Neural cell (in vitro differentiated cells): ENCODE results near the gene TRIM56. TPM values are rescaled to one million over a fixed set of nuclear protein-coding genes. Genes with fewer than 3 reads are reported as not detected.

Experiments used
- H2AFZ ChIP-seq: fragments of 200-600, 300-800 bp; sonication (generic), shearing (Covaris generic); 2 replicates; pipeline ENCODE4 v1.6.0; 2014; ENCODE audit warnings: low read depth, mild to moderate bottlenecking, antibody characterized with exemption, low read length, moderate library complexity
- H3F3A ChIP-seq: fragments of 200-600 bp; shearing (Covaris generic); 2 replicates; pipeline ENCODE4 v1.6.1; 2016; ENCODE audit warnings: mild to moderate bottlenecking, moderate library complexity, mixed read lengths, antibody characterized with exemption, low read length; ENCODE audit not compliant: insufficient read depth, poor library complexity, severe bottlenecking
- H3K27ac ChIP-seq: fragments of 200-600, 300-800 bp; sonication (generic), shearing (Covaris generic); 2 replicates; pipeline ENCODE4 v1.5.1; 2014; ENCODE audit warnings: mild to moderate bottlenecking, low read length, moderate library complexity
- H3K27me3 ChIP-seq: fragments of 300-800, 200-600 bp; sonication (generic), shearing (Covaris generic); 2 replicates; pipeline ENCODE4 v1.6.0; 2014; ENCODE audit warnings: mild to moderate bottlenecking, low read depth, low read length, moderate library complexity; ENCODE audit not compliant: insufficient read depth
- H3K36me3 ChIP-seq: fragments of 300-800, 200-600 bp; sonication (generic), shearing (Covaris generic); 2 replicates; pipeline ENCODE4 v1.5.1; 2014; ENCODE audit warnings: mild to moderate bottlenecking, antibody characterized with exemption, low read length, moderate library complexity; ENCODE audit not compliant: insufficient read depth
- H3K4me2 ChIP-seq: fragments of 300-800, 200-600 bp; sonication (generic), shearing (Covaris generic); 2 replicates; pipeline ENCODE4 v1.6.0; 2014; ENCODE audit warnings: mild to moderate bottlenecking, low read length
- H3K4me3 ChIP-seq: fragments of 300-800, 200-600 bp; sonication (generic), shearing (Covaris generic); 2 replicates; pipeline ENCODE4 v1.5.1; 2014; ENCODE audit warnings: mild to moderate bottlenecking, low read length, moderate library complexity
- H3K79me2 ChIP-seq: fragments of 200-600 bp; shearing (Covaris generic); replicated peaks from 2 replicates; pipeline ENCODE4 v1.6.0; 2014; ENCODE audit warnings: mild to moderate bottlenecking, low read length, moderate library complexity; ENCODE audit not compliant: insufficient read depth
- H3K9ac ChIP-seq: fragments of 300-800, 200-600 bp; sonication (generic), shearing (Covaris generic); 2 replicates; pipeline ENCODE4 v1.6.1; 2016; ENCODE audit warnings: mild to moderate bottlenecking, low read length, mixed read lengths
- H3K9me2 ChIP-seq: fragments of 200-600 bp; shearing (Covaris generic); 2 replicates; pipeline ENCODE4 v1.6.1; 2016; ENCODE audit warnings: mild to moderate bottlenecking, low read length, mixed read lengths; ENCODE audit not compliant: insufficient read depth
- H3K9me3 ChIP-seq: fragments of 200-600, 300-800 bp; sonication (generic), shearing (Covaris generic); 2 replicates; pipeline ENCODE4 v1.6.1; 2016; ENCODE audit warnings: mild to moderate bottlenecking, mixed run types, low read length, moderate library complexity, mixed read lengths
- H4K20me1 ChIP-seq: fragments of 200-600 bp; shearing (Covaris generic); 2 replicates; pipeline ENCODE4 v1.6.1; 2016; ENCODE audit warnings: mild to moderate bottlenecking, mixed run types; ENCODE audit not compliant: insufficient read depth
- EP300 ChIP-seq: fragments of 450-650 bp; conservative IDR thresholded peaks from 2 replicates; pipeline ENCODE4 v1.6.1; 2014; ENCODE audit warnings: antibody characterized with exemption, mild to moderate bottlenecking, moderate library complexity; ENCODE audit not compliant: poor library complexity, severe bottlenecking
- EZH2 ChIP-seq: fragments of 200-600, 300-800 bp; shearing (Covaris generic), sonication (generic); IDR thresholded peaks from 2 replicates; pipeline ENCODE4 v1.6.1; 2014; ENCODE audit warnings: antibody characterized with exemption, low read length, borderline replicate concordance, mild to moderate bottlenecking; ENCODE audit not compliant: insufficient read depth, poor library complexity, severe bottlenecking
- MXI1 ChIP-seq: fragments of 450-650 bp; conservative IDR thresholded peaks from 2 replicates; pipeline ENCODE4 v1.6.1; 2014; ENCODE audit warnings: antibody characterized with exemption, mild to moderate bottlenecking; ENCODE audit not compliant: poor library complexity, severe bottlenecking
- POLR2AphosphoS5 ChIP-seq: IDR thresholded peaks from 2 replicates; pipeline ENCODE4 v1.6.1; 2012
- RAD21 ChIP-seq: fragments of 450-650 bp; conservative IDR thresholded peaks from 2 replicates; pipeline ENCODE4 v1.6.1; 2014; ENCODE audit warnings: antibody characterized with exemption, mild to moderate bottlenecking, moderate library complexity
- SMC3 ChIP-seq: fragments of 450-650 bp; conservative IDR thresholded peaks from 2 replicates; pipeline ENCODE4 v1.6.1; 2014; ENCODE audit warnings: antibody characterized with exemption, mild to moderate bottlenecking, moderate library complexity; ENCODE audit not compliant: poor library complexity
- TAF1 ChIP-seq: IDR thresholded peaks from 2 replicates; pipeline ENCODE4 v1.6.1; 2012; ENCODE audit warnings: low read depth
- polyA plus RNA-seq: library from polyadenylated mRNA; depleted of rRNA; stranded (reverse); fragments of >200 nt; gene quantifications from 2 replicates; pipeline ENCODE4 v1.2.3, GENCODE V29; 2014
- TF ChIP-seq, protein P1 (sequence below): IDR thresholded peaks from 2 replicates; pipeline ENCODE4 v1.6.1; 2012; ENCODE audit warnings: borderline replicate concordance
- TF ChIP-seq, protein P2 (sequence below): fragments of 450-650 bp; IDR thresholded peaks from 2 replicates; pipeline ENCODE4 v1.5.1; 2014; ENCODE audit warnings: antibody characterized with exemption, mild to moderate bottlenecking, moderate library complexity; ENCODE audit not compliant: poor library complexity, severe bottlenecking

Gene TRIM56
- polyA plus RNA-seq, 1 donor from 2014 or later = 0.01 TPM

GRCh38 chr7:101084865-101085161 lies 468 bp upstream of the TRIM56 start:
- TF ChIP-seq EZH2 = no peak
- TF ChIP-seq, protein P1, sequence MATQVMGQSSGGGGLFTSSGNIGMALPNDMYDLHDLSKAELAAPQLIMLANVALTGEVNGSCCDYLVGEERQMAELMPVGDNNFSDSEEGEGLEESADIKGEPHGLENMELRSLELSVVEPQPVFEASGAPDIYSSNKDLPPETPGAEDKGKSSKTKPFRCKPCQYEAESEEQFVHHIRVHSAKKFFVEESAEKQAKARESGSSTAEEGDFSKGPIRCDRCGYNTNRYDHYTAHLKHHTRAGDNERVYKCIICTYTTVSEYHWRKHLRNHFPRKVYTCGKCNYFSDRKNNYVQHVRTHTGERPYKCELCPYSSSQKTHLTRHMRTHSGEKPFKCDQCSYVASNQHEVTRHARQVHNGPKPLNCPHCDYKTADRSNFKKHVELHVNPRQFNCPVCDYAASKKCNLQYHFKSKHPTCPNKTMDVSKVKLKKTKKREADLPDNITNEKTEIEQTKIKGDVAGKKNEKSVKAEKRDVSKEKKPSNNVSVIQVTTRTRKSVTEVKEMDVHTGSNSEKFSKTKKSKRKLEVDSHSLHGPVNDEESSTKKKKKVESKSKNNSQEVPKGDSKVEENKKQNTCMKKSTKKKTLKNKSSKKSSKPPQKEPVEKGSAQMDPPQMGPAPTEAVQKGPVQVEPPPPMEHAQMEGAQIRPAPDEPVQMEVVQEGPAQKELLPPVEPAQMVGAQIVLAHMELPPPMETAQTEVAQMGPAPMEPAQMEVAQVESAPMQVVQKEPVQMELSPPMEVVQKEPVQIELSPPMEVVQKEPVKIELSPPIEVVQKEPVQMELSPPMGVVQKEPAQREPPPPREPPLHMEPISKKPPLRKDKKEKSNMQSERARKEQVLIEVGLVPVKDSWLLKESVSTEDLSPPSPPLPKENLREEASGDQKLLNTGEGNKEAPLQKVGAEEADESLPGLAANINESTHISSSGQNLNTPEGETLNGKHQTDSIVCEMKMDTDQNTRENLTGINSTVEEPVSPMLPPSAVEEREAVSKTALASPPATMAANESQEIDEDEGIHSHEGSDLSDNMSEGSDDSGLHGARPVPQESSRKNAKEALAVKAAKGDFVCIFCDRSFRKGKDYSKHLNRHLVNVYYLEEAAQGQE = no peak
- no peak for TF ChIP-seq RAD21
- TF ChIP-seq TAF1 = no peak
- no peak for TF ChIP-seq POLR2AphosphoS5
- no peak for TF ChIP-seq MXI1
- no peak for TF ChIP-seq EP300
- TF ChIP-seq SMC3 = no peak
- TF ChIP-seq, protein P2, sequence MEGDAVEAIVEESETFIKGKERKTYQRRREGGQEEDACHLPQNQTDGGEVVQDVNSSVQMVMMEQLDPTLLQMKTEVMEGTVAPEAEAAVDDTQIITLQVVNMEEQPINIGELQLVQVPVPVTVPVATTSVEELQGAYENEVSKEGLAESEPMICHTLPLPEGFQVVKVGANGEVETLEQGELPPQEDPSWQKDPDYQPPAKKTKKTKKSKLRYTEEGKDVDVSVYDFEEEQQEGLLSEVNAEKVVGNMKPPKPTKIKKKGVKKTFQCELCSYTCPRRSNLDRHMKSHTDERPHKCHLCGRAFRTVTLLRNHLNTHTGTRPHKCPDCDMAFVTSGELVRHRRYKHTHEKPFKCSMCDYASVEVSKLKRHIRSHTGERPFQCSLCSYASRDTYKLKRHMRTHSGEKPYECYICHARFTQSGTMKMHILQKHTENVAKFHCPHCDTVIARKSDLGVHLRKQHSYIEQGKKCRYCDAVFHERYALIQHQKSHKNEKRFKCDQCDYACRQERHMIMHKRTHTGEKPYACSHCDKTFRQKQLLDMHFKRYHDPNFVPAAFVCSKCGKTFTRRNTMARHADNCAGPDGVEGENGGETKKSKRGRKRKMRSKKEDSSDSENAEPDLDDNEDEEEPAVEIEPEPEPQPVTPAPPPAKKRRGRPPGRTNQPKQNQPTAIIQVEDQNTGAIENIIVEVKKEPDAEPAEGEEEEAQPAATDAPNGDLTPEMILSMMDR = no peak
- Histone ChIP-seq H2AFZ (no peak overlapping the region), H3K9ac (no peak overlapping the region), H3K27me3 (no peaks in the 10 kb centered on the region), H3K4me2 (no peak overlapping the region), H3K4me3 (no peak overlapping the region), H3K9me3 (no peaks in the 10 kb centered on the region), H3K36me3 (no peaks in the 10 kb centered on the region), H3K9me2 (no peaks in the 10 kb centered on the region), H3F3A (no peaks in the 10 kb centered on the region), H3K79me2 (no peaks in the 10 kb centered on the region), H3K27ac (no peak overlapping the region), H4K20me1 (no peaks in the 10 kb centered on the region)

- Histone ChIP-seq H3K9ac (no peak overlapping the region), H3K27me3 (no peaks in the 10 kb centered on the region), H3K4me2 (no peak overlapping the region), H2AFZ (no peak overlapping the region), H3K27ac (no peak overlapping the region), H3K4me3 (no peak overlapping the region), H3K36me3 (no peaks in the 10 kb centered on the region), H3K79me2 (no peaks in the 10 kb centered on the region), H3F3A (no peaks in the 10 kb centered on the region), H3K9me2 (no peaks in the 10 kb centered on the region), H4K20me1 (no peaks in the 10 kb centered on the region), H3K9me3 (no peaks in the 10 kb centered on the region)
- no peak for TF ChIP-seq RAD21
- TF ChIP-seq, protein P1 = no peak
- TF ChIP-seq EP300 = no peak
- TF ChIP-seq SMC3 = no peak
- TF ChIP-seq TAF1 = no peak
- no peak for TF ChIP-seq MXI1
- TF ChIP-seq EZH2 = no peak
- TF ChIP-seq POLR2AphosphoS5 = no peak
Measured at GRCh38 chr7:101087334-101088068, 2.2 kb downstream of the TRIM56 start.
